ENCODE data around the gene CCDC185.

CCDC185 gene

DNA sequence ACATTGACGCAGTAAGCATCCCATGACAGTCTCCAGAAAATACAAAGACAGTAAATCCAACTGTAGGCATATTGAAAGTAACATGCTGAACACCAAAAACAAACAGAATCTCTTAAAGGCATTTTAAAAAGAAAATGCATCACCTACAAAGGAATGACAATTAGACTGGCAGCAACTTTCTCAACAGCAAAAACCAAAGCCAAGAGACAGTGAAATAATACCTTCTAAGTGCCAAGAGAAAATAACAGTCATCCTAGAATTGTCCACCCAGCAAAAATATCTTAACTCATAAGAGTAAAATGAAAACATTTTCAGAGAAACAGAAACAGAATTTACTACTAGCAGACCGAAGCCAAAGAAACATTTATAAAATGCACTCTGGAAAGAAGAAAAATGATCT lies 20.0 kb downstream of the CCDC185 start:
- no peak for ATAC-seq
- no peak for DNase-seq (ENCODE audit: low spot score in 2 of 2)

DNA sequence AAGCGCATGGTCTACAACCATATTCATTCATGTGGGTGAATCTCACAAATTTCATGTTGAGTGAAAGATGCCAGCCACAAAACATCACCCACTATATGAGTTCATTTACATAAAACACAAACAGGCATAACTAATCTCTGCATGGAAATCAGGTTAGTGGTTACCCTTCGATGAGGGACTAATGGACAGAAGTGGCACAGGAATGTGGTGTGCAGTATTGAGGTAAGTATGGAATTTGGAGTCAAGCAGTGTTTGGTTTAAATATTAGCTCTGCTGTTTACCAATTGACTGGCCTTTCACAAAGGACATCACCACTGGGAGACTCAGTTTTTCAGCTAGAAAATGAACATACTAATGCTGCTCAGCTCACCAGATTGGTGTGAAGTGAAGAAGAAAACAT lies 24.2 kb downstream of the CCDC185 start:
- Mint-ChIP-seq H3K9me3 (no peaks in the 10 kb centered on the region), H3K4me3 (no peak overlapping the region), H3K36me3 (no peaks in the 10 kb centered on the region), H3K27ac (no peak overlapping the region), H3K4me1 (no peaks in the 10 kb centered on the region)
- ATAC-seq = no peak
- DNase-seq (ENCODE audit: low spot score in 2 of 2) = no peak

More for the DNA sequence above, 20.0 kb downstream of the CCDC185 start:
- no peaks in the 10 kb centered on the region for H3K36me3 Mint-ChIP-seq
- no peaks in the 10 kb centered on the region for H3K4me1 Mint-ChIP-seq
- no peak overlapping the region for H3K4me3 Mint-ChIP-seq
- H3K27ac Mint-ChIP-seq = no peak overlapping the region
- no peaks in the 10 kb centered on the region for H3K9me3 Mint-ChIP-seq

DNA sequence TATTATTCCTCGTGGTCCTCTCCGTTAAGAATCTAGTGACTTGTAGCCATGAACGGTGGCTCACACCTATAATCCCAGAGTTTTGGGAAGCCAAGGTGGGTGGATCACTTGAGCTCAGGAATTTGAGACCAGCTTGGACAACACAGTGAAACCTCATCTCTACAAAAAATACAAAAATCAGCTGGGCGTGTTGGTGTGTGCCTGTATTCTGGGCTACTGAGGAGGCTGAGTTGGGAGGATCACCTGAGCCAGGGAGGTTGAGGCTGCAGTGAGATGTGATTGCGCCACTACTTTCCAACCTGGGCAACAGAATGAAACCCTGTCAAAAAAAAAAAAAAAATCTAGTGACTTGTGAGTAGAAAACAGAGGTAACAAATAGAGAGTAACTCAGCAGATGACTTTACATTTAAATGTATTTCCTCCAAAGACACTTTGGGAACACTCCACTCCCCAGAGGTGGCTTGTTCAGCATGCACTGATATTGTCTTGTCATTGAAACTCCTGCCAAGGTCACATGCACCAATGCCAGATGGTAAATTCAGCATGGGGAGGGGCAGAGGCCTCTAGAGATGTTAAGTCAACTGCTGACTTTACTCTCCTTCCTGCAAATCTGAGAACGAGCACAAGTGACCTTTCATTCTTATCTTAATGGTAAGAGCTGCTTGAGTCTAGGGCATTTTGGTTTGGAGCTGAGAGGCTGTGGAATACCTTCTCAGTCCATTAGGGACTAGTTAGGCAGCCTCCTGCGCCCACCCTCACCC lies 24.9 kb downstream of the CCDC185 start:
- Mint-ChIP-seq H3K4me1 (no peaks in the 10 kb centered on the region), H3K36me3 (no peaks in the 10 kb centered on the region), H3K4me3 (no peak overlapping the region), H3K27ac (no peak overlapping the region), H3K9me3 (no peaks in the 10 kb centered on the region)
- no peak for ATAC-seq
- no peak for DNase-seq (ENCODE audit: low spot score in 2 of 2)

DNA sequence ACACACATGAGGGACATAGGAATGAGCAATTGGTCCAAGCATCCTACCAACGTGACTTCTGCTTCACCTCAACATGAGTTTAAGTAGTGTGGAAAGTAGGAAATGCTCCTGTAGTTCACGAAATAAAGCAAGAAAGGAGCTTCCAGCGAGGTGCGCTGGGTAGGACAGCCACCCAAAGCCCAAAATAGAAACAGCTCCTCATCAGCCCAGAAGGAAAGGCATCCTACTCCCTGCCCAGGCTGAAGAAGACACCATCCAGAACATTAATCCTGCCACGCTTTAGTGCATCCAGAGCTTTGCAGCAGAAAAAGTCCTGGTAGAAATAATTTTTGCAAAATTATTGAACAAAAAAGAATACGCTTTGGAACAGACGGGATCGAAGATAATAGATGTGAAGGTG lies 25.9 kb downstream of the CCDC185 start:
- Mint-ChIP-seq H3K36me3 (no peaks in the 10 kb centered on the region), H3K4me3 (no peak overlapping the region), H3K27ac (no peak overlapping the region), H3K9me3 (no peaks in the 10 kb centered on the region), H3K4me1 (no peaks in the 10 kb centered on the region)
- DNase-seq (ENCODE audit: low spot score in 2 of 2) (no peak), ATAC-seq (no peak)

DNA sequence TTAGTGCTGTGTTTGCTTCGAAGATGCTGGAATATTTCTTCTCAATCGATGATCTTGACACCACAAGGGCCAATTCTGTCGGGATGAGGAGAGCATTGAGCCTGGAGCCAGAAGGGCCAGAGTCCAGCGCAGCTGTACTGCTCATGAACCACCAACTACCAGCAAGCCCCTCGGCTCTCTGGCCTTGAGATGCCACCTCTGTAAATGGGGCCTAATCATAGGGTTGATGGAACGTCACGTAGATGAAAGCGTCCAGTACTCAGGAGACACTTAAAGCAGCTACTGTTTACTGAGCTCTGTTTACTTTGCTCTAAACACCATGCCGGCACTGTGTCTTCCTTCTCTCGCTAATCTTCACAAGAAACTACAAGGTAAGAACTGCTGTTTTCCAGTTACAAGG lies 26.3 kb downstream of the CCDC185 start:
- DNase-seq (ENCODE audit: low spot score in 2 of 2) = no peak
- Mint-ChIP-seq H3K27ac (no peak overlapping the region), H3K9me3 (no peaks in the 10 kb centered on the region), H3K36me3 (no peaks in the 10 kb centered on the region), H3K4me1 (no peaks in the 10 kb centered on the region), H3K4me3 (no peak overlapping the region)
- no peak for ATAC-seq

DNA sequence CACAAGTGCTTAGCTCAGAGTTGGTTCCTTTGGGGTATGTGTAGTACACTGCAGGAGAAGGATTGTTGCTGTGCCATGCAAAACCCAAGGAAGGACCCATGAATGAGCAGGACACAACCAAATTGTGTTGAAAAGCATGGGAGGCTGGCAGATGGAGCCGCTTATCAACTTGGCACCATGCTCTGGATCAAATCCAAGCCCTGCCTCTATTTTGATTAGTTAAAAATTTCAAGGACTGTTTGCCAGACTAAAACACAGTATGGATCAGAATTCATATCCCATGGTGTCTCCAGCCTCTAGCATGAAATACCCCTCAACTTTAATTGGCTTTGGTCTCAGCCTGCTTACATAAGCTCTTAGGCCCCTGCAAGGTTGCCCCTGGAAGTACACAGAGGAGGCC lies 27.8 kb downstream of the CCDC185 start:
- DNase-seq (ENCODE audit: low spot score in 2 of 2) (no peak), ATAC-seq (no peak)
- Mint-ChIP-seq H3K4me1 (no peaks in the 10 kb centered on the region), H3K36me3 (no peaks in the 10 kb centered on the region), H3K27ac (no peak overlapping the region), H3K4me3 (no peak overlapping the region), H3K9me3 (no peaks in the 10 kb centered on the region)

DNA sequence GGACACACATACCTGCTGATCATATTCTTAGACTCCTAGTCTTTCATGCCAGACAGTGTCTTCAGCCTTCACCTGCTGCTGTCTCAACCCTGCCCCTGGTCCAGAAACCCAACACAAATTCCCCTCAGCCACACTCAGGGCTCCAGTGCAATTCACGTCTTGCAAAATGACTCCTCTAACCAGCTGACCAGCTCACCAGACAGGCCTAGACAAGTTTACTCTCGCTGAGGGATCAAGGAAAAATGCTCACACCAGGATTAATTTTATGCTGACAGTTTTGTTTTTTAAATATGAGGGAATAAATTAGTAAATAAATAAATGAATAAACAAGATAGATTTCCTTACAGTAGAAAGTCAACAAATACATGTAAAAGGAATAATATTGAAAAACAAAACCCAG lies 28.5 kb downstream of the CCDC185 start:
- DNase-seq (ENCODE audit: low spot score in 2 of 2) = no peak
- Mint-ChIP-seq H3K4me1 (no peaks in the 10 kb centered on the region), H3K9me3 (no peaks in the 10 kb centered on the region), H3K4me3 (no peak overlapping the region), H3K36me3 (no peaks in the 10 kb centered on the region), H3K27ac (no peak overlapping the region)
- no peak for ATAC-seq

DNA sequence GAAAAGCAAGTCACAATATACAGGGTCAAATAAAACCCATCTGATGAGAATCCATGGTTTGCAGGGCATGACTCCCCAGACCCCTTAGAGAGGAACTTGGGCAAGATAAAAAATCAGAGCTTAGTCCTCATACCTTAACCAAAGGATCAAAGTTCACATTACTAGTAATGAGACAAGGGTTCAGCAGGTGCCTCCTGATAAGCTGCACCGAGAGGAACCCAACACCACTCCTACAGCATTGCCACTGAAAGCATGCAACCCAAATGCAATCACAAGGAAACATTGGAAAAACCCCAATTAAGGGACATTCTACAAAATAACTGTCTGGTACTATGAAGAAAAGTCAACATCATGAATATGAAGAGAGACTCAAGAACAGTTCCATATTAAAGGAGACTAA lies 29.7 kb downstream of the CCDC185 start:
- DNase-seq (ENCODE audit: low spot score in 2 of 2) (no peak), ATAC-seq (no peak)
- Mint-ChIP-seq H3K36me3 (no peaks in the 10 kb centered on the region), H3K27ac (no peak overlapping the region), H3K4me1 (no peaks in the 10 kb centered on the region), H3K9me3 (no peaks in the 10 kb centered on the region), H3K4me3 (no peak overlapping the region)

DNA sequence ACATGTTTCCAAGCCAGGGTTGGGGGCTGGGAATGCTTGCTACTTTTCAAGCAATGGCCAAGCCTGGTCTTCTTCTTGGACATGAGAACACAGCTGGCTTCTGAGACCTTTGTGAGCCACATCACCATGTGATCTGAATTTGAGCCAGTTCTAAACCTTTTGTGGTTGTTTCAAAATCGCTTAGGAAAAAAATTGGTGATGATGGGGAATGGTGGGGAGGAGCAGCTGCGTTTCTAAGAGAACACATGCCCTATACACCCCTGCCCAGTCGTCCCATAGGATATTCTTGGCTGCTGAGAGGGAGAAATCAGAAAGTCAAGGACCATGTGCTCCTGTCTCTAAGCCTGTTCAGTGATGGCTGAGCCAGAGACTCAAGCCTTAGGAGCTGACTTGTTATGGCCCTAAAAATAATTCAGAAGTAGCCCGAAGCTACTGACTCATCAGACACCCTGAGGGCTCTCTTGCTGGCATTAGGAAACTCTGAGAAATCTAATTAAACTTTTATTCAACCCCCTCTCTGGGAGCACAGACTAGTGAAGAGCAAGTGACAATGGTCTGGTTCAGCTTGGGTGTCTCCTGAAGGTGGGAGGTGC lies 30.5 kb downstream of the CCDC185 start:
- H3K4me3 Mint-ChIP-seq = no peak overlapping the region
- H3K9me3 Mint-ChIP-seq = no peaks in the 10 kb centered on the region
- DNase-seq (ENCODE audit: low spot score in 2 of 2) (no peak), ATAC-seq (no peak)
- H3K27ac Mint-ChIP-seq = no peak overlapping the region
- H3K4me1 Mint-ChIP-seq = no peaks in the 10 kb centered on the region
- no peaks in the 10 kb centered on the region for H3K36me3 Mint-ChIP-seq

DNA sequence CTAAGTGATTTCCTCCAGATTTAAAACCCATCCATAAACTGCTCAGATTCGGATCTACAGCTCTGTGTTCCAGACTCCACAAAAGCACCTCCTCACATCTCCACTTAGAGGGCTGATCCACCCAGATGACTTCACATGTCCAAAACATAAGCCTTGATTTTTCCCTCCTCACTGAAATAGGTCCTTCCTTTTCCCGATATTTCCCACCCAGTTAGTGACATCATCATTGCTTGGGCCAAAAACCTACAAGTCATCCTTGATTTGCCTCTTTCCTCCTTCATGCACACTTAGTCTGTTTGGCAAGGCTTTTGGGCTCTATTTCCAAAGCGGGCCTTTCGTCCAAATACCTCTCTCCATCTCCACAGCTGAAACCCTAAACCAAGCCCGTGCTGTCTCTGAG lies 32.3 kb downstream of the CCDC185 start:
- Mint-ChIP-seq H3K27ac (no peak overlapping the region), H3K4me1 (no peaks in the 10 kb centered on the region), H3K9me3 (no peaks in the 10 kb centered on the region), H3K4me3 (no peak overlapping the region), H3K36me3 (no peaks in the 10 kb centered on the region)
- no peak for DNase-seq (ENCODE audit: low spot score in 2 of 2)
- no peak for ATAC-seq

DNA sequence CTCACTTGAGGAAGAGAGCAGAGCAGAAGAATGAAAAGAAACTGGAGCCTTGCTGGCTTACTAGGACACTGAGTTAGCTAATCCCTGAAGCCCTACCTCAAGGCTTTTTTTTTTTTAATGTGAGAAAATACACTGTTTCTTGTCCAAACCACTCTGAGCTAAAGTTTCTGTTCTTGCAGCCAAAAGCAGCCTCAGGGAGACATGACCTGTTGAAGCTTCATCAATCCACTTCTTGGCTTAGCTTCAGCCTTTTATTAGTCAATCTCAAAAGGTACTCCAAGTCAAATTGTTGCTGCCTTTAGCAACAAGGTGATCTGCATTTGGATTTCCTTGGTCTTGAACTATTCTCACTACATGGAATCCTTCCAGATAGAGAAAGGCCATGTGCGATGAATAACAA lies 33.7 kb downstream of the CCDC185 start:
- no peak for ATAC-seq
- Mint-ChIP-seq H3K4me1 (no peaks in the 10 kb centered on the region), H3K4me3 (no peak overlapping the region), H3K36me3 (no peaks in the 10 kb centered on the region), H3K27ac (no peak overlapping the region), H3K9me3 (no peaks in the 10 kb centered on the region)
- DNase-seq (ENCODE audit: low spot score in 2 of 2) = no peak

DNA sequence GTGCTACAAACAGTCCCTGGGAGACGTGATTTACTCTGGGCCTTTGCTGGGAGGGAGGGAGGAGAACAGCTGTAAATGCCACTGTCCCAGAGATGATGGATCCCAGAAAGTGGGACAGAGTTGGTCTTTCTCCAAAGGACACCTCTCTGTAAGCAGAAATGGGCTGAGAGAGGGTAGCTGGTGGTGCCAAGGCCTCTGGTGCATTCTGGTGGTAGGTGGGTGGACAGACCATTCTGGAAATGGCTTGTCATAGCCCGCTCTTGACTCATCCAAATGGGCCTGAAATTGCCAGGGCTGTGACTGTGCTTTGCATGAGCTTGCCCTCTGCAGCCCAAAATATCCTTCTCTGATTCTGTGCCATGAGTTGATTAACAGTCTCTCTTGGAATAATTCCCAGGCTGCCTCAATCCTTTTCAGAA lies 36.1 kb downstream of the CCDC185 start:
- Mint-ChIP-seq H3K27ac (no peak overlapping the region), H3K4me3 (no peak overlapping the region), H3K36me3 (no peaks in the 10 kb centered on the region), H3K4me1 (no peaks in the 10 kb centered on the region), H3K9me3 (no peaks in the 10 kb centered on the region)
- no peak for ATAC-seq
- no peak for DNase-seq (ENCODE audit: low spot score in 2 of 2)

DNA sequence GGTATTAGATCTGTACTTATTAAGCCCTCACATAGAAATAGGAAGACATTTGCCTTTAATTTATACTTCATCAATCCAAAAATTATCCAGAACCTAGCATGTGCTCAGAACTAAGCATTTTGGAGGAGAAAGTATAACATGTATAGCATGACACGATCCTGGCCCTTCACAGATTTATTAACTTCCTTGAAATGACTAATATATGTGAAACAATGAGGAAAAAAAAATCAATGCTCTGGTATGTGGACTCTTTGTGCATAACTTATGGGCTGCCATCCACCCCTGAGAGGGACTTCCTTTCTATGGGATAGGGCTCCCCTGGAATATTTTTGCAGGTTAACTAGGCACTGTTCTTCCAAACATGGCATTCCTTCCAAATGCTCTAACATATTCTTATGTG lies 36.6 kb downstream of the CCDC185 start:
- no peaks in the 10 kb centered on the region for H3K4me1 Mint-ChIP-seq
- no peak overlapping the region for H3K4me3 Mint-ChIP-seq
- H3K27ac Mint-ChIP-seq = no peak overlapping the region
- DNase-seq (ENCODE audit: low spot score in 2 of 2) (no peak), ATAC-seq (no peak)
- H3K9me3 Mint-ChIP-seq = no peaks in the 10 kb centered on the region
- H3K36me3 Mint-ChIP-seq = no peaks in the 10 kb centered on the region

DNA sequence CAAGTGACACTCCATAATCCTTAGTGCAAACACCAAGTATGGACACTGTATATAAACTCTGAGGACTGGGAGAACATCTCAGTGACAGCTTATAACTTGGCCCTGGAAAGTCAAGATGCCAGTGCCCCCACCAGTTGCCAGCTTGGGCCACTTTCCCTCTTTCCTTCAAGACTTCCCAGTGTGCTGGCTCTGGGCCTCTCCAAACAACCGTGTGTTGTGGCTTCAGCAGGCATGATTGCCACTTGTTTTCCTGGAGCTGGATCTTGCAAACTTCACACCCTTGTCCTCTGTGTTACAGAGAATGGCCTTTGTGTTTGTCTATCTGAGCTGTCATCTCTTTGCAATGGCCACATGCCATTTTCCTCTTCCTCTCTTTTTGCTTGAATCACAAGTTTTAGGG lies 37.0 kb downstream of the CCDC185 start:
- no peaks in the 10 kb centered on the region for H3K4me1 Mint-ChIP-seq
- no peak overlapping the region for H3K4me3 Mint-ChIP-seq
- no peak overlapping the region for H3K27ac Mint-ChIP-seq
- DNase-seq (ENCODE audit: low spot score in 2 of 2) = no peak
- H3K9me3 Mint-ChIP-seq = no peaks in the 10 kb centered on the region
- ATAC-seq = no peak
- no peaks in the 10 kb centered on the region for H3K36me3 Mint-ChIP-seq

DNA sequence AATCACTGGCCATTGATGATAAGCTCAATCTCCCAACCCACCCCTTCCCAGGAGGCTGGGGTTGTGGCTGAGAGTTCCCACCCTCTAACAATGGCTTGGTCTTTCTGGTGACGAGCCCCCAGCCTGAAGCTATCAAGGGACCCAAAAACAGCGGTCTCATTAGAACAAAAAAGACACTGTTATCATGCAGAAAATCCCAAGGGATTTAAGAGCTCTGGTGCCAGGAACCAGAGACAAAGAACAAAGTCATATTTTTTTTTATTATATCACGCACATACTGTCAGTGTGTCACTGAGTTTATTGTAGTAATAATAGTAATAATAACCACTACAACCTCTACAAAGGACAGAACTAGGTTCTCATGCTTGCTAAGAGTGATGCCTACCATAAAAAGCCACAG lies 43.9 kb downstream of the CCDC185 start:
- Mint-ChIP-seq H3K4me1 (no peaks in the 10 kb centered on the region), H3K9me3 (no peaks in the 10 kb centered on the region), H3K36me3 (no peaks in the 10 kb centered on the region), H3K27ac (no peak overlapping the region), H3K4me3 (no peak overlapping the region)
- DNase-seq (ENCODE audit: low spot score in 2 of 2) = no peak
- no peak for ATAC-seq

DNA sequence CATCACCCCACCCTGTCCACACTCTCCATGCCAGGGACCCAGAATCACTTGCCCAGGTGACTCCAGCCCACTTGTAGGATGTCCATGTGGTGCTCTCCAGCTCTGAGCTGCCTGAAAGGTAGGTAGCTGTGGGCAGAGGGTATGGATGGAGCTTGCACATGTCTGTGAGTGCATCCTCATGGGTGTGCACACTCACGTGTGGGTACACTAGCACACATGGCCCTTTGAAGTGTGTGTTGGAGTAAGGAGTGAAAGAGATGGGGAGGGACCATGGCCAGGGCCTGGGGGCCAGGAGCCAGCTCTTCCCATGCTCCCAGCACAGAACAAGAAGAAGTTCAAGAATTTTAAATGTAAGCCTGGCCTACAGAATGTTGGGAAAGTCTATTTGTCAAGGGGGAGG lies 50.2 kb downstream of the CCDC185 start:
- Mint-ChIP-seq H3K9me3 (peaks cover 10% of the 10 kb centered on the region), H3K4me1 (no peaks in the 10 kb centered on the region), H3K4me3 (no peak overlapping the region), H3K27ac (no peak overlapping the region), H3K36me3 (no peaks in the 10 kb centered on the region)
- ATAC-seq (no peak), DNase-seq (ENCODE audit: low spot score in 2 of 2) (no peak)
